ENCODE measurements around the gene ZNF394.

ZNF394 gene

GRCh38 chr7:99459087-99459486 lies 41.0 kb downstream of the ZNF394 start:
- DNase-seq (ENCODE audit: low read depth) = no peak
- no peak overlapping the region for H3K4me3 ChIP-seq (ENCODE audit: low read length)
- TF ChIP-seq CTCF (conservative IDR thresholded peaks at IDR 0.05; ENCODE audit: low read depth, low read length) = peak; percentile 45

GRCh38 chr7:99457650-99458493 lies 42.2 kb downstream of the ZNF394 start:
- no peak for TF ChIP-seq CTCF (conservative IDR thresholded peaks at IDR 0.05; ENCODE audit: low read depth, low read length)
- no peak for DNase-seq (ENCODE audit: low read depth)

GRCh38 chr7:99457050-99457649 lies 42.9 kb downstream of the ZNF394 start:
- TF ChIP-seq CTCF (conservative IDR thresholded peaks at IDR 0.05; ENCODE audit: low read depth, low read length) = no peak
- no peak for DNase-seq (ENCODE audit: low read depth)
- no peak overlapping the region for H3K4me3 ChIP-seq (ENCODE audit: low read length)

More at GRCh38 chr7:99457650-99458493, 42.2 kb downstream of the ZNF394 start:
- no peak overlapping the region for H3K4me3 ChIP-seq (ENCODE audit: low read length)

- TF ChIP-seq CTCF (conservative IDR thresholded peaks at IDR 0.05; ENCODE audit: low read depth, low read length) = no peak
These were observed 43.8 kb downstream of the ZNF394 start for GRCh38 chr7:99456288-99456687.

GRCh38 chr7:99455874-99456273 lies 44.2 kb downstream of the ZNF394 start:
- DNase-seq (ENCODE audit: low read depth) = no peak
- no peak overlapping the region for H3K4me3 ChIP-seq (ENCODE audit: low read length)
- TF ChIP-seq CTCF (conservative IDR thresholded peaks at IDR 0.05; ENCODE audit: low read depth, low read length) = no peak

More at GRCh38 chr7:99456288-99456687, 43.8 kb downstream of the ZNF394 start:
- no peak overlapping the region for H3K4me3 ChIP-seq (ENCODE audit: low read length)
- DNase-seq (ENCODE audit: low read depth) = no peak

GRCh38 chr7:99453105-99453504 lies 47.0 kb downstream of the ZNF394 start:
- TF ChIP-seq CTCF (conservative IDR thresholded peaks at IDR 0.05; ENCODE audit: low read depth, low read length) = no peak
- no peak for DNase-seq (ENCODE audit: low read depth)
- H3K4me3 ChIP-seq (ENCODE audit: low read length) = no peak overlapping the region

GRCh38 chr7:99452541-99452940 lies 47.5 kb downstream of the ZNF394 start:
- no peak overlapping the region for H3K4me3 ChIP-seq (ENCODE audit: low read length)
- no peak for TF ChIP-seq CTCF (conservative IDR thresholded peaks at IDR 0.05; ENCODE audit: low read depth, low read length)
- DNase-seq (ENCODE audit: low read depth) = no peak

Data from retinal pigment epithelial cell (primary cell).